ENCODE measurements around the gene MRPL37.

MRPL37 gene

GRCh38 chr1:54262244-54262643 lies 62.3 kb downstream of the MRPL37 start:
- in situ Hi-C loops (cut with MboI; ENCODE audit: low sequenced_read_pairs), result no loop called here
- H3K4me3 ChIP-seq, result no peak overlapping the region
- H3K36me3 ChIP-seq (replicated peaks), result no peaks in the 10 kb centered on the region; the same call in 1 of the 2 replicates
- no peaks in the 10 kb centered on the region for H3K9me3 ChIP-seq
- H3K27me3 ChIP-seq (ENCODE audit: low read depth), result no peaks in the 10 kb centered on the region
- no peak for DNase-seq (ENCODE audit: low spot score in 2 of 2)
- H3K4me1 ChIP-seq, result no peaks in the 10 kb centered on the region; the same call in 1 of the 2 replicates

- DNase-seq (ENCODE audit: low spot score in 2 of 2), result no peak
- Histone ChIP-seq H3K4me3 (no peak overlapping the region), H3K27me3 (ENCODE audit: low read depth) (no peaks in the 10 kb centered on the region), H3K9me3 (no peaks in the 10 kb centered on the region), H3K4me1 (no peaks in the 10 kb centered on the region), H3K36me3 (replicated peaks) (no peaks in the 10 kb centered on the region; the same call in 1 of the 2 replicates)
- in situ Hi-C loops (cut with MboI; ENCODE audit: low sequenced_read_pairs), result no loop called here
Observed at GRCh38 chr1:54263601-54264226, 63.7 kb downstream of the MRPL37 start.

GRCh38 chr1:54265126-54265525 lies 65.2 kb downstream of the MRPL37 start:
- Histone ChIP-seq H3K4me1 (no peaks in the 10 kb centered on the region), H3K4me3 (no peak overlapping the region), H3K36me3 (replicated peaks) (no peaks in the 10 kb centered on the region; the same call in 1 of the 2 replicates), H3K9me3 (no peaks in the 10 kb centered on the region), H3K27me3 (ENCODE audit: low read depth) (no peaks in the 10 kb centered on the region)
- in situ Hi-C loops (cut with MboI; ENCODE audit: low sequenced_read_pairs), result no loop called here
- no peak for DNase-seq (ENCODE audit: low spot score in 2 of 2)

- no peak for DNase-seq (ENCODE audit: low spot score in 2 of 2)
- Histone ChIP-seq H3K4me1 (no peaks in the 10 kb centered on the region), H3K4me3 (no peak overlapping the region), H3K9me3 (no peaks in the 10 kb centered on the region), H3K36me3 (replicated peaks) (no peaks in the 10 kb centered on the region; the same call in 1 of the 2 replicates), H3K27me3 (ENCODE audit: low read depth) (no peaks in the 10 kb centered on the region)
- in situ Hi-C loops (cut with MboI; ENCODE audit: low sequenced_read_pairs), result no loop called here
Observed at GRCh38 chr1:54265659-54266058, 65.7 kb downstream of the MRPL37 start.

- Histone ChIP-seq H3K4me3 (no peak overlapping the region), H3K9me3 (no peaks in the 10 kb centered on the region), H3K36me3 (replicated peaks) (no peaks in the 10 kb centered on the region; the same call in 1 of the 2 replicates), H3K4me1 (no peaks in the 10 kb centered on the region), H3K27me3 (ENCODE audit: low read depth) (no peaks in the 10 kb centered on the region)
- DNase-seq (ENCODE audit: low spot score in 2 of 2), result no peak
- in situ Hi-C loops (cut with MboI; ENCODE audit: low sequenced_read_pairs), result no loop called here
Observed at GRCh38 chr1:54266195-54266594, 66.2 kb downstream of the MRPL37 start.

- H3K36me3 ChIP-seq (replicated peaks), result no peaks in the 10 kb centered on the region; the same call in 1 of the 2 replicates
- no peak overlapping the region for H3K4me3 ChIP-seq
- no peaks in the 10 kb centered on the region for H3K27me3 ChIP-seq (ENCODE audit: low read depth)
- H3K9me3 ChIP-seq, result no peaks in the 10 kb centered on the region
- H3K4me1 ChIP-seq, result no peaks in the 10 kb centered on the region
- in situ Hi-C loops (cut with MboI; ENCODE audit: low sequenced_read_pairs), result no loop called here
- DNase-seq (ENCODE audit: low spot score in 2 of 2), result no peak
Observed at GRCh38 chr1:54266908-54267307, 66.9 kb downstream of the MRPL37 start.
